IMR-90 (cell line): Measurements from ENCODE around the gene NPTX1. TPM values are rescaled to one million over a fixed set of nuclear protein-coding genes. Genes with fewer than 3 reads are reported as not detected.

Experiments used
- ATAC-seq: fragments of 200-7000 bp; cut with Tn5 transposase; 2 replicates; pipeline ENCODE4 v1.9.1; 2020; ENCODE audit warnings: low read depth, mild to moderate bottlenecking, moderate library complexity
- BruUV-seq: library from RNA; stranded (reverse); fragments of 400-500 nt; replicated peaks from 2 replicates; lab custom pipeline; 2021; lab: Mats Ljungman, UMichigan
- CTCF ChIA-PET: fragments of 300-600 bp; formaldehyde crosslinking; extraction: SDS; loops from one replicate; lab custom pipeline; 2021; ENCODE audit warnings: antibody characterized with exemption; lab: Yijun Ruan, JAX
- POLR2A ChIA-PET: fragments of 300-600 bp; sonication (Branson Sonifier 250); formaldehyde crosslinking; loops from one replicate; lab custom pipeline; 2022; ENCODE audit warnings: antibody characterized with exemption; ENCODE audit not compliant: unreplicated experiment; lab: Charles Lee
- DNase-seq: peaks from one replicate; pipeline ENCODE4 v3.0.0; 2013
- H2AFZ ChIP-seq: replicated peaks from 2 replicates; pipeline ENCODE3; 2013; ENCODE audit warnings: low read length, mild to moderate bottlenecking; ENCODE audit not compliant: poor library complexity
- H2AK5ac ChIP-seq: 2 replicates; pipeline ENCODE4 v1.6.1; 2013; ENCODE audit warnings: low read depth, low read length, inconsistent platforms
- H2AK9ac ChIP-seq: replicated peaks from 2 replicates; pipeline ENCODE3; 2013; ENCODE audit warnings: mild to moderate bottlenecking, low read depth, low read length, moderate library complexity; ENCODE audit not compliant: poor library complexity
- H2BK120ac ChIP-seq: 2 replicates; pipeline ENCODE4 v1.6.1; 2013; ENCODE audit warnings: low read depth, low read length, inconsistent platforms
- H2BK15ac ChIP-seq: 3 replicates; pipeline ENCODE4 v1.6.1; 2013; ENCODE audit warnings: low read depth, low read length, inconsistent platforms
- H2BK20ac ChIP-seq: 2 replicates; pipeline ENCODE4 v1.6.1; 2013; ENCODE audit warnings: low read depth, mild to moderate bottlenecking, inconsistent platforms, low read length, moderate library complexity
- H2BK5ac ChIP-seq: 2 replicates; pipeline ENCODE4 v1.6.1; 2013; ENCODE audit warnings: mild to moderate bottlenecking, low read depth, low read length, inconsistent platforms; ENCODE audit not compliant: poor library complexity, severe bottlenecking
- H3K14ac ChIP-seq: replicated peaks from 2 replicates; pipeline ENCODE4 v1.6.1; 2013; ENCODE audit warnings: low read depth, low read length, inconsistent platforms
- H3K18ac ChIP-seq: 2 replicates; pipeline ENCODE4 v1.6.1; 2013; ENCODE audit warnings: low read depth, low read length, control low read depth
- H3K23ac ChIP-seq: 2 replicates; pipeline ENCODE4 v1.6.1; 2013; ENCODE audit warnings: low read depth, low read length, inconsistent platforms
- H3K27ac ChIP-seq: 2 replicates; pipeline ENCODE4 v1.5.1; 2013; ENCODE audit warnings: mild to moderate bottlenecking, control low read depth, low read length; ENCODE audit not compliant: insufficient read depth
- H3K27me3 ChIP-seq: 2 replicates; pipeline ENCODE4 v1.6.1; 2013; ENCODE audit warnings: low read length; ENCODE audit not compliant: control insufficient read depth, insufficient read depth
- H3K36me3 ChIP-seq: 2 replicates; pipeline ENCODE4 v1.6.1; 2013; ENCODE audit warnings: low read length, mixed read lengths; ENCODE audit not compliant: control insufficient read depth, insufficient read depth
- H3K4ac ChIP-seq: 2 replicates; pipeline ENCODE4 v1.6.1; 2013; ENCODE audit warnings: low read depth, low read length, inconsistent platforms
- H3K4me1 ChIP-seq: 2 replicates; pipeline ENCODE4 v1.6.1; 2013; ENCODE audit warnings: low read length, mixed read lengths; ENCODE audit not compliant: control insufficient read depth, insufficient read depth
- H3K4me2 ChIP-seq: 2 replicates; pipeline ENCODE4 v1.6.1; 2013; ENCODE audit warnings: low read depth, mild to moderate bottlenecking, control low read depth, low read length, moderate library complexity
- H3K4me3 ChIP-seq: 2 replicates; pipeline ENCODE4 v1.5.1; 2013; ENCODE audit warnings: low read depth, mild to moderate bottlenecking, control low read depth, low read length, moderate library complexity; ENCODE audit not compliant: insufficient read depth
- H3K56ac ChIP-seq: 2 replicates; pipeline ENCODE4 v1.6.1; 2013; ENCODE audit warnings: low read length, inconsistent platforms; ENCODE audit not compliant: insufficient read depth; ENCODE audit errors: extremely low read depth
- H3K79me1 ChIP-seq, 2 experiments: 2 replicates each; pipeline ENCODE4 v1.6.1; 2013; ENCODE audit warnings: low read length in 2 of 2, inconsistent platforms in 1 of 2, low read depth in 1 of 2
- H3K9ac ChIP-seq: 2 replicates; pipeline ENCODE4 v1.6.1; 2013; ENCODE audit warnings: low read depth, low read length, control low read depth
- H3K9me1 ChIP-seq: 2 replicates; pipeline ENCODE4 v1.6.1; 2013; ENCODE audit warnings: low read length, inconsistent platforms; ENCODE audit not compliant: insufficient read depth
- H3K9me3 ChIP-seq: 2 replicates; pipeline ENCODE4 v1.6.1; 2013; ENCODE audit warnings: low read length; ENCODE audit not compliant: control insufficient read depth, insufficient read depth
- H4K20me1 ChIP-seq: 2 replicates; pipeline ENCODE4 v1.6.1; 2013; ENCODE audit warnings: low read length, inconsistent platforms; ENCODE audit not compliant: insufficient read depth
- H4K5ac ChIP-seq: 2 replicates; pipeline ENCODE4 v1.6.1; 2013; ENCODE audit warnings: mild to moderate bottlenecking, low read depth, low read length, control low read depth
- H4K8ac ChIP-seq, 2 experiments: 2 replicates each; pipeline ENCODE4 v1.6.1; 2013; ENCODE audit warnings: low read depth in 2 of 2, low read length in 2 of 2, control low read depth in 1 of 2, inconsistent platforms in 1 of 2
- H4K91ac ChIP-seq: 2 replicates; pipeline ENCODE4 v1.6.1; 2013; ENCODE audit warnings: low read depth, low read length, inconsistent platforms; ENCODE audit not compliant: insufficient read depth
- POLR2A ChIP-seq: IDR thresholded peaks from 2 replicates; pipeline ENCODE4 v1.6.1; 2012; ENCODE audit warnings: mild to moderate bottlenecking, low read depth, low read length
- RCOR1 ChIP-seq: IDR thresholded peaks from 2 replicates; pipeline ENCODE4 v1.6.1; 2012; ENCODE audit warnings: mild to moderate bottlenecking, low read length, improper control_type of control experiment; ENCODE audit not compliant: insufficient replicate concordance
- WGBS, 2 experiments: methylation state at CpG; one replicate each; pipeline versions ENCODE4 v1.1.5 to v1.1.7; 2013; ENCODE audit warnings: missing lambda C conversion rate in 2 of 2; ENCODE audit not compliant: insufficient read length in 1 of 2; ENCODE audit errors: extremely low coverage in 2 of 2; 5-methylcytosine and 5-hydroxymethylcytosine counted together
- dilution Hi-C: fragments of 300-500 bp; cut with HindIII; formaldehyde crosslinking; loops from one replicate; pipeline ENCODE4 v1.14.3; 2018; ENCODE audit warnings: low sequenced_read_pairs; ENCODE audit not compliant: unreplicated experiment
- in situ Hi-C: fragments of 300-500 bp; cut with MboI; formaldehyde crosslinking; loops from 3 replicates; pipeline ENCODE4 v1.14.3; 2019; ENCODE audit warnings: low sequenced_read_pairs, inconsistent platforms, mixed read lengths
- intact Hi-C: fragments of 100-400 bp; cut with micrococcal nuclease; formaldehyde crosslinking; loops from 2 replicates; pipeline ENCODE4 v1.10.0; 2022
- polyA plus RNA-seq, 3 experiments: library from polyadenylated mRNA; depleted of rRNA; stranded (reverse); fragments of >200 nt; gene quantifications; 2 replicates each; pipeline ENCODE4 v1.2.3, GENCODE V29; 2012; ENCODE audit warnings: low replicate concordance in 1 of 3
- total RNA-seq: library from RNA; depleted of rRNA; stranded (reverse); fragments of >200 nt; gene quantifications from 2 replicates; pipeline ENCODE4 v1.2.3, GENCODE V29; 2012

The NPTX1 gene
- total and polyA plus RNA-seq, 2 of the 4 experiments (the other 2 are of a cell fraction) = 20.8 to 39.5 TPM

DNA sequence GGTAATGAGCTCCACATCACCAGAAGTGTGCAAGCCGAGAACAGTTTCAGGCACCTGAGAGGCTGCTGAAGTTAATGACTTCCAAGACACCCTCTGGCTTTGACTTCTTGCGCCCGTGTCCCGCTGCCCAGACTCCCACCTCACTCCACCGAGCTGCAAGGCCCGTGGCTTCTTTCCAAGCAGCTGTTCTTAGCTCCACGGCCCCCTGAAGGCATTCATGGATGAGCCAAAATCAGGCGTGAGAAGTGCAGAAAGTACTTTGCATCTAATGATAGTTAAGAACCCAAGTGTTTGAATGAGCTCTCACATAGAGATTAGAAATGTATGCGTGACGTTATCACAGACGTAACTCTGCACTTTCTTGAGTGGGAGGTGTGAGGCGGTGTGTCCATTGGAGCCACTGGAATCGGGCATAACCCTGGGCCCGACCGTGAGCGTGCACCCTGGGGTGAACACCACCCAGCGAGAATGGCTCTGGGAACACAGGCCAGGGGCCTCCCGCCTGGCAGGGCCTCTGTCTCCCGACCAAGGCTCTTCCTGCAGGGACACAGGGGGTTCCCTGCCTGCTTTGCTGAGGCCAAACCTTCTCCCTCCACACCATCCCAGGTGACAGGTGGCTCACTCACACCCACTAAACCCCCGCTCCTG, 11.0 kb downstream of the NPTX1 start:
- H4K91ac ChIP-seq = no peak overlapping the region
- no peak overlapping the region for H3K4ac ChIP-seq
- H2BK20ac ChIP-seq = no peak overlapping the region
- H2BK15ac ChIP-seq = no peak overlapping the region
- peaks cover 4% of the 10 kb centered on the region for H4K20me1 ChIP-seq
- H3K14ac ChIP-seq = no peak overlapping the region
- dilution Hi-C loops (no loop called here), intact Hi-C loops (no loop called here), in situ Hi-C loops (no loop called here)
- ATAC-seq (no peak), DNase-seq (no peak)
- H3K79me1 ChIP-seq = no peaks in the 10 kb centered on the region; a peak in 1 of 4 replicates
- H3K56ac ChIP-seq = no peak overlapping the region
- H3K4me3 ChIP-seq = no peak overlapping the region
- peak overlapping the region; percentile 39 for H2AFZ ChIP-seq
- no peak overlapping the region for H2AK5ac ChIP-seq
- H4K8ac ChIP-seq = no peak overlapping the region
- WGBS, 2 experiments = 69% methylated on average over 9 of the region's 20 CpGs; no CpG with 5 or more reads in 1 of the 2 experiments
- TF ChIP-seq POLR2A (0 out of 2 replicates have a peak, but pooled peaks have one; percentile 21), RCOR1 (no peak)
- H3K23ac ChIP-seq = no peak overlapping the region
- no peak overlapping the region for H4K5ac ChIP-seq
- H3K4me2 ChIP-seq = no peak overlapping the region
- no peak overlapping the region for H3K18ac ChIP-seq
- H2BK120ac ChIP-seq = no peak overlapping the region
- ChIA-PET CTCF (no interaction called here), POLR2A (no interaction called here)
- H2AK9ac ChIP-seq = peak overlapping the region; percentile 59
- H2BK5ac ChIP-seq = no peak overlapping the region
- no TSS peak for BruUV-seq
- no peaks in the 10 kb centered on the region for H3K9me1 ChIP-seq
- peaks cover 6% of the 10 kb centered on the region; the same call in 1 of the 2 replicates for H3K36me3 ChIP-seq
- no peak overlapping the region for H3K27ac ChIP-seq
- H3K9me3 ChIP-seq = no peaks in the 10 kb centered on the region
- H3K4me1 ChIP-seq = no peaks in the 10 kb centered on the region
- no peak overlapping the region for H3K9ac ChIP-seq
- peaks cover 16% of the 10 kb centered on the region; the same call in 1 of the 2 replicates for H3K27me3 ChIP-seq
